ENCODE measurements around the gene MRPL37.

DNA sequence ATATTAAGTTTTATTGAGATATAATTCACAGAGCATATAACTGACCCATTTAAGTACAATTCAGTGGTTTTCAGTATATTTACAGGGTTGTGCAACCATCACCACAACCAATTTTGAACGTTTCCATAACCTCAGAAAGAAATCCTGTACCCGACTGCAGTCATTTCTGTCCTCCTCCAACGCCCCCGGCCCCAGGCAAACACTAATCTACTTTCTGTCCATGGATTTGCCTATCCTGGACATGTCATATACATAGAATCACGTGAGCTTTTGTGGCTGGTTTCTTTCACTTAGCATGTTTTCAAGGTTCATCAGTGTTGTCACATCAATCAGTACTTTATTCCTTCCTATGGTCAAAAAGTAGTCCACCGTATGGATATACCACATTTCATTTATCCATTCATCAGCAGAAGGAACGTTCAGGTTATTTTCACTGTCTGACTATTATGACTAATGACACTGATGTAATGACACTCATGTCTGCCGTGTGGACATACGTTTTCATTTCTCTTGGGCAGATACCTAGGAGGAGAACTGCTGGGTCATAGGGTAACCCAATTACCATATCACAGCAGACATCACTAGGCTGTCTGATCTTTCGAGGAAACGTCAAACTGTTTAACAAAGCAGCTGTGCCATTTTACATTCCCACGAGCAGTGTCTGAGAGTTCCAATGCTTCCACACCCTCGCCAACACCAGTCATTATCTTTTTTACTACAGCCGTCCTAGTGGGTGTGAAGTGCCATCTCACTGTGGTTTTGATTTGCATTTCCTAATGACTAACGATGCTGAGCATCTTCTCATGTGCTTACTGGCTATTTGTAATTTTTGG, 30.8 kb downstream of the MRPL37 start:
- no peak for TF ChIP-seq BHLHE40 (IDR thresholded peaks at IDR 0.05; ENCODE audit: low read depth, low read length)
- TF ChIP-seq POLR2A (IDR thresholded peaks at IDR 0.05; ENCODE audit: low read depth, low read length) = no peak
- no peak for TF ChIP-seq CTCF (conservative IDR thresholded peaks at IDR 0.05; ENCODE audit: low read depth, low read length)
- TF ChIP-seq MXI1 (IDR thresholded peaks at IDR 0.05; ENCODE audit: borderline replicate concordance, low read depth, low read length) = no peak
- TF ChIP-seq RAD21 (IDR thresholded peaks at IDR 0.05; ENCODE audit: low read length) = no peak

Measured in IMR-90 (cell line).